Lung (tissue), 12 donors: Measurements from ENCODE around the gene TBX5. TPM values are rescaled to one million over a fixed set of nuclear protein-coding genes. Genes with fewer than 3 reads are reported as not detected.
A peak's percentile ranks its signal among the peaks of the same experiment; 100 is the strongest.

ENCODE experiments used
- ATAC-seq: fragments of 200-7000 bp; cut with Tn5 transposase; one replicate; pipeline ENCODE4 v1.9.1; 2020; ENCODE audit warnings: moderate number of reproducible peaks; ENCODE audit not compliant: insufficient read depth, low FRiP score
- DNase-seq, 3 donors: peaks; one replicate each; pipeline ENCODE4 v3.0.0-alpha.2; 2013 to 2017
- H3K27ac ChIP-seq, 2 donors: one replicate each; pipeline ENCODE4 v1.5.1; 2013; ENCODE audit warnings: mild to moderate bottlenecking in 2 of 2, moderate library complexity in 2 of 2, control low read depth in 1 of 2, inconsistent platforms in 1 of 2, low read depth in 1 of 2, low read length in 1 of 2
- H3K27me3 ChIP-seq, 3 donors: one replicate each; pipeline ENCODE4 v1.5.1; 2013; ENCODE audit warnings: low read length in 2 of 3; ENCODE audit not compliant: control insufficient read depth in 3 of 3, insufficient read depth in 3 of 3
- H3K36me3 ChIP-seq, 4 donors: one replicate each; pipeline ENCODE4 v1.5.1; 2013; ENCODE audit warnings: low read length in 4 of 4, mild to moderate bottlenecking in 1 of 4, moderate library complexity in 1 of 4; ENCODE audit not compliant: control insufficient read depth in 4 of 4, insufficient read depth in 4 of 4
- H3K4me1 ChIP-seq, 5 donors: one replicate each; pipeline ENCODE4 v1.5.1; 2013; ENCODE audit warnings: low read length in 5 of 5, mild to moderate bottlenecking in 2 of 5, moderate library complexity in 1 of 5; ENCODE audit not compliant: control insufficient read depth in 5 of 5, insufficient read depth in 5 of 5
- H3K4me3 ChIP-seq: one replicate; pipeline ENCODE4 v1.5.1; 2013; ENCODE audit warnings: mild to moderate bottlenecking, control low read depth, moderate library complexity
- H3K9ac ChIP-seq, 2 donors: one replicate each; pipeline ENCODE4 v1.5.1; 2013; ENCODE audit warnings: low read length in 2 of 2, control low read depth in 1 of 2; ENCODE audit not compliant: insufficient read depth in 1 of 2
- H3K9me3 ChIP-seq, 4 donors: one replicate each; pipeline ENCODE4 v1.5.1; 2013; ENCODE audit warnings: low read length in 3 of 4, mild to moderate bottlenecking in 1 of 4, moderate library complexity in 1 of 4; ENCODE audit not compliant: control insufficient read depth in 4 of 4, insufficient read depth in 3 of 4
- CTCF ChIP-seq: IDR thresholded peaks from 2 replicates; pipeline ENCODE4 v1.5.1; 2012; ENCODE audit warnings: mild to moderate bottlenecking; ENCODE audit errors: control extremely low read depth, extremely low read depth
- WGBS, 2 donors: extraction: QIAGEN DNeasy Blood & Tissue Kit; methylation state at CpG; one replicate each; pipeline ENCODE4 v1.1.7; 2013; 5-methylcytosine and 5-hydroxymethylcytosine counted together
- polyA plus RNA-seq, 2 donors: library from polyadenylated mRNA; stranded (reverse); fragments of 200-250 nt; gene quantifications; one replicate each; pipeline ENCODE4 v1.2.1, GENCODE V29; 2013
- total RNA-seq, 2 donors: library from RNA; depleted of rRNA in 1 of 2; stranded (reverse); fragments of >200 nt in 1 of 2; gene quantifications; one replicate each; pipeline ENCODE4 v1.2.1, GENCODE V29; 2014 to 2021
- donor health status: control.
- donor health status: control.
- donor health status: Bipolar disorder and iron deficiency.
- donor health status: healthy.
- donor health status: DM: yes; HTN: yes; CAD: no.

Gene TBX5
- total and polyA plus RNA-seq, 4 donors: 5.6 to 39.7 (median 13.9) TPM

- 30 to 45% methylated on average over 1 of the region's 1 CpG for WGBS, 2 donors
- no peak overlapping the region for H3K27ac ChIP-seq
- TF ChIP-seq CTCF: no peak
Observed at GRCh38 chr12:114431902-114432301, 26.0 kb upstream of the TBX5 start.

GRCh38 chr12:114430306-114430705 is 24.4 kb upstream of the TBX5 start:
- H3K27ac ChIP-seq: no peak overlapping the region
- WGBS, 2 donors: 58 to 72% methylated on average over 4 of the region's 4 CpGs

More at GRCh38 chr12:114431902-114432301, 26.0 kb upstream of the TBX5 start:
- DNase-seq: peak; percentile 92 to 99 (median 98)
- Histone ChIP-seq H3K27me3 (peaks cover 0 to 5% (median 0%) of the 10 kb centered on the region in 3 donors), H3K36me3 (no peaks in the 10 kb centered on the region), H3K9ac (no peak overlapping the region), H3K4me3 (no peak overlapping the region), H3K4me1 (peaks cover 0 to 43% (median 14%) of the 10 kb centered on the region in 5 donors), H3K9me3 (peaks cover 0 to 2% (median 0%) of the 10 kb centered on the region in 4 donors)
- no peak for ATAC-seq

DNA sequence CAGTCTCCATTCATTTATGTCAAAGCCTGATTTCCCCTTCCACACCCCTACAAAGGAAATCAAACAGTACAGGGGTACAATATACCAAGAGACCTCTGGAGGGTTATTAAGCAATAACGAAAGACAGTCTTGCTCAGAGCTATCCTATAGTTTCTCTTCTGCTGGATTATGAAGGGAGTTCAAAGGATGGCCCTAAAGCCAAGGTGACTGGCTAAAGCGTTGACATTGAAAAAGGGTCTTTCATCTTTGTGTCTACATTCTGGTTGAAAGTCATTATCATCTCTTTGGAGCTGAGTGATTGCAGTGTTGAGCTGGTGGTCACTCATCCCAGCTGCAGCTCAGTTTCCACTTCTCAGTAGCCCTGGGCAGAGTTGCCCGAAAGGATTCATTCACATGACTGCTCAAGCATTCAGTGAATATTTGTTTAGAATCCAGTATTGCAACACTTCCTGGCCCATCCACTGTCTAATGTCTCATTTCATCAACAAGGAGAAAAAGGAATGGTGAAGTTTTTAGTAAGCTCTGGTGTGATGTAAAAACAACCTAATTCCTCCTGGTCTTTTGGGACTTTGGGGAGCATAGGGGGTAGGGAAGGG is 19.2 kb upstream of the TBX5 start:
- peaks cover 0 to 19% (median 2%) of the 10 kb centered on the region in 3 donors for H3K27me3 ChIP-seq
- peak in 2 of 3 donors; percentile 86 to 93 for DNase-seq
- whole genome bisulfite sequencing, 2 donors: 35 to 46% methylated on average over 3 of the region's 3 CpGs

More at GRCh38 chr12:114430306-114430705, 24.4 kb upstream of the TBX5 start:
- DNase-seq (peak in 2 of 3 donors; percentile 73 to 76), ATAC-seq (no peak)
- no peaks in the 10 kb centered on the region for H3K9me3 ChIP-seq
- peaks cover 0 to 39% (median 14%) of the 10 kb centered on the region in 5 donors for H3K4me1 ChIP-seq
- no peak overlapping the region for H3K4me3 ChIP-seq
- no peaks in the 10 kb centered on the region for H3K36me3 ChIP-seq
- H3K27me3 ChIP-seq: peaks cover 0 to 7% (median 0%) of the 10 kb centered on the region in 3 donors
- H3K9ac ChIP-seq: no peak overlapping the region
- no peak for TF ChIP-seq CTCF

More for the DNA sequence above, 19.2 kb upstream of the TBX5 start:
- ATAC-seq: no peak
- no peak for TF ChIP-seq CTCF
- no peaks in the 10 kb centered on the region for H3K9me3 ChIP-seq
- no peak overlapping the region for H3K27ac ChIP-seq
- H3K4me1 ChIP-seq: peaks cover 0 to 17% (median 0%) of the 10 kb centered on the region in 5 donors
- H3K9ac ChIP-seq: no peak overlapping the region
- H3K36me3 ChIP-seq: no peaks in the 10 kb centered on the region
- no peak overlapping the region for H3K4me3 ChIP-seq
